Neural progenitor cell (in vitro differentiated cells): ENCODE results near the gene PPM1D. TPM values are rescaled to one million over a fixed set of nuclear protein-coding genes. Genes with fewer than 3 reads are reported as not detected.

ENCODE experiments used
- DNase-seq: peaks from one replicate; pipeline ENCODE4 v3.0.0-alpha.2; 2016; ENCODE audit warnings: low spot score
- H2AFZ ChIP-seq: fragments of 200-600 bp; sonication (generic); replicated peaks from 2 replicates; pipeline ENCODE4 v1.6.1; 2016; ENCODE audit warnings: antibody characterized with exemption
- H3F3A ChIP-seq: fragments of 200-600 bp; sonication (generic); 2 replicates; pipeline ENCODE4 v1.6.1; 2016; ENCODE audit warnings: antibody characterized with exemption, low read depth
- H3K27ac ChIP-seq: fragments of 200-600 bp; sonication (generic); 2 replicates; pipeline ENCODE4 v1.5.1; 2016; ENCODE audit warnings: mild to moderate bottlenecking
- H3K27me3 ChIP-seq: fragments of 200-600 bp; sonication (generic); 2 replicates; pipeline ENCODE4 v1.6.1; 2016; ENCODE audit warnings: mild to moderate bottlenecking, moderate library complexity
- H3K36me3 ChIP-seq: fragments of 200-600 bp; sonication (generic); 2 replicates; pipeline ENCODE4 v1.5.1; 2016
- H3K4me1 ChIP-seq: fragments of 200-600 bp; sonication (generic); 2 replicates; pipeline ENCODE4 v1.6.1; 2016; ENCODE audit warnings: mixed run types
- H3K4me2 ChIP-seq: fragments of 200-600 bp; sonication (generic); 2 replicates; pipeline ENCODE4 v1.6.1; 2016
- H3K4me3 ChIP-seq: fragments of 200-600 bp; sonication (generic); 2 replicates; pipeline ENCODE4 v1.5.1; 2016
- H3K79me2 ChIP-seq: fragments of 200-600 bp; sonication (generic); 2 replicates; pipeline ENCODE4 v1.6.1; 2016; ENCODE audit warnings: low read depth
- H3K9ac ChIP-seq: fragments of 200-600 bp; sonication (generic); 2 replicates; pipeline ENCODE4 v1.6.1; 2016
- H3K9me3 ChIP-seq: fragments of 200-600 bp; sonication (generic); 2 replicates; pipeline ENCODE4 v1.5.1; 2016; ENCODE audit warnings: low read depth
- H4K20me1 ChIP-seq: fragments of 200-600 bp; sonication (generic); 2 replicates; pipeline ENCODE4 v1.6.1; 2016; ENCODE audit warnings: low read depth
- H3K27ac Mint-ChIP-seq: 3 replicates; pipeline ENCODE4 v1.8.0; 2021; ENCODE audit warnings: mixed read lengths
- H3K27me3 Mint-ChIP-seq: 2 replicates; pipeline ENCODE4 v1.8.0; 2022; ENCODE audit warnings: low read depth, mild to moderate bottlenecking, inconsistent platforms, moderate library complexity, mixed read lengths; ENCODE audit not compliant: insufficient read depth
- H3K36me3 Mint-ChIP-seq: 3 replicates; pipeline ENCODE4 v1.8.0; 2021; ENCODE audit warnings: mixed read lengths
- H3K4me1 Mint-ChIP-seq: 3 replicates; pipeline ENCODE4 v1.8.0; 2021; ENCODE audit warnings: mixed read lengths
- H3K4me3 Mint-ChIP-seq: 3 replicates; pipeline ENCODE4 v1.8.0; 2021; ENCODE audit warnings: mild to moderate bottlenecking, moderate library complexity, mixed read lengths
- H3K9me3 Mint-ChIP-seq: 3 replicates; pipeline ENCODE4 v1.8.0; 2020; ENCODE audit warnings: mixed read lengths
- EZH2 ChIP-seq: fragments of 200-600 bp; sonication (generic); IDR thresholded peaks from 2 replicates; pipeline ENCODE4 v1.6.1; 2017; ENCODE audit warnings: antibody characterized with exemption, mild to moderate bottlenecking, moderate library complexity
- EZH2phosphoT487 ChIP-seq: fragments of 200-600 bp; sonication (generic); IDR thresholded peaks from 2 replicates; pipeline ENCODE4 v1.6.1; 2017; ENCODE audit warnings: antibody characterized with exemption
- total RNA-seq: library from RNA; depleted of rRNA; stranded (reverse); fragments of >200 nt; gene quantifications from 2 replicates; pipeline ENCODE4 v1.2.3, GENCODE V29; 2015; ENCODE audit warnings: low replicate concordance
- TF ChIP-seq, protein P1 (sequence below): fragments of 200-600 bp; sonication (generic); IDR thresholded peaks from 2 replicates; pipeline ENCODE4 v1.5.1; 2017; ENCODE audit warnings: antibody characterized with exemption, mild to moderate bottlenecking

The PPM1D gene
- total RNA-seq, 1 donor from 2014 or later: 22.9 TPM

DNA sequence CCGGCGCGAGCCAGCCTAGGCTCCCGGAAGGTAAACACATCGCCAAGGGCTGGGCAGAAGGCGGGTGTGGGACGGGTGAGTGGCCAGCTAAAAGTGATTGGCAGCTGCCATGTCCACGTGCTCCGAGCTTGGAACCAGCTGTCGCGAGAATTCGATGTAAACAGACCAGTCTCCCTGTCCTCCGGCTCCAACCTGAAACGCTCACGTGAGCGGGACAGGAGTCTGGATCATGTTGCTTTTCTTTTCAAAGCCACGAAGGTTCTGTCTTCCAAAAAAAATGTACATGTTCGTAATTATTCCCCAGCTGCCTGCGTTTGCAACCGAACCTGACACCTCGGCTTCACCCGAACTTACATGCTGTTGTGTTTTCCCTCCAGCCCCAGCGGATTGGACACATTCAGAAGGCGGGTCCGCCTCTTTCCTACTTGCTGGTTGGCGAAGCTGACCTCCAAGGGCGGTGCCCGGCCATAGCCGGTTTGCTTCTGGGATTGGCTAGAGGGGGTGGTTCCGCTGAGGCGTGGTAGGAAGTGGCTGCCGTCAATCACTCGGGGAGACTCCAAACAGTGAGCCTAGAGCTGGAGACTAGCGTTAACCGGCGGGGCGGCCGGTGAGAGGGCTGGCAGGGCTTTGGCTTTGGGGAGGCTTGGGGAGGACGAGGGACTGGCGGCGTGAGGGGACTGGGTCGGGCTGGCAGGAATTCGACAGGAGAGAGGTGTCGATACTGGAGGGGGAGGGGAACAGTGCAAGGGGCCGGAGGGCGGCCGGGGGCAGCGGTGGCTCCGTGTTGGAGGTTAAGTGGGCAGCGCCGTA lies 77.5 kb downstream of the PPM1D start, which contains the start of gene BCAS3:
TSS of gene BCAS3 (plus strand) at position 544 of the 810 bp plus-strand sequence.
- Mint-ChIP-seq H3K4me1 (peaks cover 12% of the 10 kb centered on the region), H3K9me3 (no peaks in the 10 kb centered on the region), H3K27me3 (peaks cover 4% of the 10 kb centered on the region), H3K4me3 (peak within 1 kb of the TSS; percentile 98), H3K36me3 (no peaks in the 10 kb centered on the region), H3K27ac (peak within 1 kb of the TSS; percentile 85)
- Histone ChIP-seq H4K20me1 (no peaks in the 10 kb centered on the region), H3F3A (peaks cover 9% of the 10 kb centered on the region), H3K9me3 (no peaks in the 10 kb centered on the region), H3K9ac (peak within 1 kb of the TSS; percentile 67), H2AFZ (peak within 1 kb of the TSS; percentile 91), H3K79me2 (no peaks in the 10 kb centered on the region), H3K4me2 (peak within 1 kb of the TSS; percentile 85), H3K27me3 (no peaks in the 10 kb centered on the region), H3K4me1 (peaks cover 5% of the 10 kb centered on the region), H3K4me3 (peak within 1 kb of the TSS; percentile 55), H3K36me3 (no peaks in the 10 kb centered on the region), H3K27ac (peak within 1 kb of the TSS; percentile 11)
- no peak for TF ChIP-seq EZH2phosphoT487
- TF ChIP-seq, protein P1, sequence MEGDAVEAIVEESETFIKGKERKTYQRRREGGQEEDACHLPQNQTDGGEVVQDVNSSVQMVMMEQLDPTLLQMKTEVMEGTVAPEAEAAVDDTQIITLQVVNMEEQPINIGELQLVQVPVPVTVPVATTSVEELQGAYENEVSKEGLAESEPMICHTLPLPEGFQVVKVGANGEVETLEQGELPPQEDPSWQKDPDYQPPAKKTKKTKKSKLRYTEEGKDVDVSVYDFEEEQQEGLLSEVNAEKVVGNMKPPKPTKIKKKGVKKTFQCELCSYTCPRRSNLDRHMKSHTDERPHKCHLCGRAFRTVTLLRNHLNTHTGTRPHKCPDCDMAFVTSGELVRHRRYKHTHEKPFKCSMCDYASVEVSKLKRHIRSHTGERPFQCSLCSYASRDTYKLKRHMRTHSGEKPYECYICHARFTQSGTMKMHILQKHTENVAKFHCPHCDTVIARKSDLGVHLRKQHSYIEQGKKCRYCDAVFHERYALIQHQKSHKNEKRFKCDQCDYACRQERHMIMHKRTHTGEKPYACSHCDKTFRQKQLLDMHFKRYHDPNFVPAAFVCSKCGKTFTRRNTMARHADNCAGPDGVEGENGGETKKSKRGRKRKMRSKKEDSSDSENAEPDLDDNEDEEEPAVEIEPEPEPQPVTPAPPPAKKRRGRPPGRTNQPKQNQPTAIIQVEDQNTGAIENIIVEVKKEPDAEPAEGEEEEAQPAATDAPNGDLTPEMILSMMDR: no peak
- TF ChIP-seq EZH2: no peak
- DNase-seq: peak; percentile 99

DNA sequence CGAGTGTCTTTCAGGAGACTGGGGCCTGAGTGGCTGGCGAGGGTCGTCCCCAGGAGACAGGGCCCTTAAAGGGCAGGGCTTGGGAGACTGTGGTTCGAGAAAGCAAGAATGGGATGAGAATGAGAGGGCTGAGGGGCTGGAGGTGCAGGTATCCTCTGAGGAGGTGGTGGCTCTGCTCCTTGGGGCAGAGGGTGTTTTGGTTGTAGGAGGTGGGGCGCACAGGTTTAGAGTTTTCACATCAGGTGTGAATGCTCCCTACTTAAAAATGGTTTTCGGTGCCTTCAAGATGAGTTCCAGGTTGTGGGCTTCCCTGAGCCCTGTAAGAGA lies 78.1 kb downstream of the PPM1D start:
- H3K36me3 Mint-ChIP-seq: no peaks in the 10 kb centered on the region
- H3K27ac Mint-ChIP-seq: peak overlapping the region; percentile 85
- DNase-seq: no peak
- H3K4me2 ChIP-seq: peak overlapping the region; percentile 85
- no peaks in the 10 kb centered on the region for H3K9me3 ChIP-seq
- H3K9me3 Mint-ChIP-seq: no peaks in the 10 kb centered on the region
- H3K9ac ChIP-seq: peak overlapping the region; percentile 67
- peak overlapping the region; percentile 55 for H3K4me3 ChIP-seq
- H3K27me3 Mint-ChIP-seq: peaks cover 4% of the 10 kb centered on the region
- H3K27me3 ChIP-seq: no peaks in the 10 kb centered on the region
- no peaks in the 10 kb centered on the region for H3K79me2 ChIP-seq
- peak overlapping the region; percentile 11 for H3K27ac ChIP-seq
- peaks cover 9% of the 10 kb centered on the region for H3F3A ChIP-seq
- no peaks in the 10 kb centered on the region for H3K36me3 ChIP-seq
- H2AFZ ChIP-seq: peak overlapping the region; percentile 70
- H3K4me1 ChIP-seq: peaks cover 5% of the 10 kb centered on the region
- peak overlapping the region; percentile 98 for H3K4me3 Mint-ChIP-seq
- no peak for TF ChIP-seq EZH2phosphoT487
- no peak for TF ChIP-seq EZH2
- TF ChIP-seq, protein P1: no peak
- peaks cover 12% of the 10 kb centered on the region for H3K4me1 Mint-ChIP-seq
- no peaks in the 10 kb centered on the region for H4K20me1 ChIP-seq

DNA sequence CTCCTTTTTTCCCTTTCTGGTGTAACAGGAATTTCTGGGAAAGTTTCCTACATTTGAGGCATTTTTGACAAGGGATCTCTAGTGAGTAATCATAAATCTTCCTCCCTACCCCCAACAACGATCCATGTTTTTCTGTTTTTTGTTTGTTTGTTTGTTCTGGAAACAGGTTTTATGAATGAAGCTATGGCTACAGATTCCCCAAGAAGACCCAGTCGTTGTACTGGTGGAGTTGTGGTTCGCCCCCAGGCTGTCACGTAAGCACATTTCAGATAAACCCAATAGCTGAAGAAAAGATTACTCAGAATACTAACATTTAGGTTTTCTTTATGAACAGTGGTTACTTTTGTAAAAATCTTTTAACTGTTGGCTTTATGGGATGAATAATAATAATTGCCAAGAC lies 79.3 kb downstream of the PPM1D start:
- Mint-ChIP-seq H3K4me3 (peak overlapping the region; percentile 98), H3K27ac (no peak overlapping the region), H3K9me3 (no peaks in the 10 kb centered on the region), H3K36me3 (no peaks in the 10 kb centered on the region), H3K4me1 (peaks cover 12% of the 10 kb centered on the region), H3K27me3 (peaks cover 4% of the 10 kb centered on the region)
- Histone ChIP-seq H3K79me2 (no peaks in the 10 kb centered on the region), H3K9me3 (no peaks in the 10 kb centered on the region), H3K36me3 (no peaks in the 10 kb centered on the region), H3F3A (peaks cover 9% of the 10 kb centered on the region), H3K4me1 (peaks cover 5% of the 10 kb centered on the region), H3K27ac (no peak overlapping the region), H4K20me1 (no peaks in the 10 kb centered on the region), H3K4me3 (no peak overlapping the region), H2AFZ (no peak overlapping the region), H3K4me2 (no peak overlapping the region), H3K27me3 (no peaks in the 10 kb centered on the region), H3K9ac (no peak overlapping the region)
- DNase-seq: no peak
- TF ChIP-seq EZH2: no peak
- TF ChIP-seq, protein P1: no peak
- no peak for TF ChIP-seq EZH2phosphoT487
